DMS153 treated with DMSO at 0.1 percent for 48 hours (cell line): ENCODE results near the gene MARK2.

Experiments
- DNase-seq: peaks from one replicate; lab custom pipeline; 2025; ENCODE audit not compliant: unreplicated experiment; lab: John Stamatoyannopoulos, UW

MARK2 gene

GRCh38 chr11:63829823-63830489 lies 9.0 kb upstream of the MARK2 start:
- DNase-seq: no peak

DNA sequence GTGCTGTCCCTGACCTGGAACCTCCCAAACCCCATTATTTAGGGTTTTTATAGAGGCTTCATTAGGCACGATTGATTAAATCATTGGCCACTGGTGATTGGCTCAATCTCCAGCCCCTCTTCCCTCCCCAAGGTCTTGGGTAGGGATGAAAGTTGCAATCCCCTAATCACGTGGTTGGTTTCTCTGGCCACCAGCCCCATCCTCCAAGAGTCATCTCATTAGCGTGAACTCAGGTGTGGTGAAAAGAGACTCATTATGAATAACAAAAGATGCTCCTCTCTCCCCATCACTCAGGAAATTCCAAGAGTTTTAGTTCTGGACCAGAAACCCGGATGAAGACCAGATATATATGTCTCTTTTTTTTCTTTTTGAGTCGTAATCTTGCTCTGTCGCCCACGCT lies 7.6 kb upstream of the MARK2 start:
- DNase-seq: no peak

GRCh38 chr11:63832336-63832735 lies 6.6 kb upstream of the MARK2 start:
- no peak for DNase-seq

GRCh38 chr11:63833048-63833447 lies 5.9 kb upstream of the MARK2 start:
- DNase-seq: no peak

GRCh38 chr11:63834535-63835157 lies 4.3 kb upstream of the MARK2 start:
- no peak for DNase-seq

GRCh38 chr11:63835158-63835545 lies 3.8 kb upstream of the MARK2 start:
- DNase-seq: no peak

DNA sequence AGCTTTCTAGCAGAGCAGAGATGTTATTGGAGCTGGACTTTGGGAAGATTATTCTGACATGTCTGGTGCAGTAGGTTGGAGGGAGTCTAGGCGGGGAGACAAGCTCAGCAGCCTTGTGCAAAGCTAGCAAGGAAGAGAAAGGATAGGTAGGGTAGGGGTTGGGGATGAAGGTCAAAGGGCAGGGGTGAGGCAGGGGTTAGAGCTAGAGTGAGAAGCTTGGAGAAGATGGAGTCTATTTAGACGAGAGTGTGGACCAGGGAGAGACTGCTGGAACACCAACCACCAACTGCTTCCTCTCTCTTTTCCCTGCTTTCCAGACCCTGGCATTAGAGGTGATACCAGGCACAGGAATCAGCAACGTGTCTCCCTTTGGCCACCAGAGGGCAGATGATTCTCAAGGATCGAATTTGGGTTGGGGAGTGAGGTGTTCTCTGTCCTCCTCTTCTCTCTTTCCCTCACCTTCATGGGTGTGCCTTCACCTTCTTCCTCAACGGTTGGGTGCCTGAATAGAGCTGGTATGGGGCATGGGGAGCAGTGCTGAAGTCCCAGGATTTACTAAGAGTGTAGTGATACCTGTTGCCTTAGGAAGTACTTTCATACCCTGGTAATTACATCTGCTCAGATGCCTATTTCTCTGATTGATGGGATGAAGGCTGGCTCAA lies 1.8 kb upstream of the MARK2 start:
- peak; percentile 87 for DNase-seq

GRCh38 chr11:63837739-63838138 lies 1.2 kb upstream of the MARK2 start:
- peak; percentile 40 for DNase-seq

- DNase-seq: no peak
Measured at GRCh38 chr11:63838150-63838677, 696 bp upstream of the MARK2 start.

DNA sequence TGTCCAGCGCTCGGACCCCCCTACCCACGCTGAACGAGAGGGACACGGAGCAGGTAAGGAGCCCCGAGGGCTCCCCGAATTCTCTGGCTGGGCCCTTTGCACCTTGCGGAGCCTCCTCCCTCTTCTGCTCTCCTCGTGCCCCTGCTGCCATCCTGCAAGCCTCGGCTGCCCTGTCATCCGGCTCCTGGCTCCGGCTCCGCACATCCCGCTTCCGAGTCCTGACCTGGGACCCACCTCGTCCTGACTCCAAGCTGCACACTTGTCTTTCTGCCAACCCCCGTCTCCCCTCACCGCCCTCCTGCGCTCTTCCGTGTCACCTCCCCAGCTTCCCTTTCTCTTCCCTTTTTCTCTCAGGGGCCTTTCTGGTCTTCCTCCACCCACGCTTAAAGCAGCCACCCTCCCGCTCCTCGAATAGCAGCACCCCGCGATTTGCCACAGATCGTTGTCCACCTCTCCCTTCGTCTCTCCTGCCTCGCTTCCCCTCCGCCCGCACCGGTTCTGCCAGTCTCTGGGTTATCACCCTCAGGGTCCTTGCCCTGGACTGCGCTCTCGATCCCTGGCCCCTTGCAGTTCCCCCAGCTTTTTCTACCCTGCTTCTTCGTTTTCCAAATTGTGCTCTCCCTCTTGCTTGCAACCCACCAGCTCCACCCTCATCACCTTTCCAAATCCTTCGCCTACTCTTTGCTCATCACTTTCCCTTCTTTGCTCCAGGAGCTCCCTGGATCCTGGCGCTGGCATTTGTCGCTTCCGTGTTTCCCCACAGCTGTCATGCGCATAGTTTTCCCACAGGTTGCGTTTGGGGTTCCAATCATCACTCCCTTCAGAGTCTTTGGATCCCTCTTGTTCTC lies 822 bp downstream of the MARK2 start:
- no peak for DNase-seq

GRCh38 chr11:63840356-63841060 lies 1.6 kb downstream of the MARK2 start:
- DNase-seq: no peak

- no peak for DNase-seq
Measured at GRCh38 chr11:63841554-63841953, 2.6 kb downstream of the MARK2 start.

- DNase-seq: no peak
Measured at GRCh38 chr11:63843041-63843440, 4.1 kb downstream of the MARK2 start.

DNA sequence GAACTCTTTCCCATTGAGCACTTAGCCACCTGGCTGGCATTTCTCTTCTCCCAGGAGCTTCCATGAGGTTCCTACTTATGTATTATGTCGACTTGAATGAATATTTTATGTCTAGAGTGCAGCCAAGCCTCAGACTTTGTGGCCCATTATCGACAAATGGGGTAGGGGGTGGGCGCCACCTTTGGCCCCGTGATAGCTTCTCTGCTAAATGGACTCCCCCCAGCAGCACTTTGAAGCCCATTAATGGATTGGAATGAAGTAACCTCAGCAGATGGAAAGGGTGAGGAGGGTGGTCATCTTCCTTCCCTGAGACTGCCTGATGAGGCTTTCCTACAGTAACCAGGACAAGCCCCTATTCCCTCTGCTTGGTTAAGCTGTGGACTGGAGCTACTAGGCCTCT lies 5.9 kb downstream of the MARK2 start:
- no peak for DNase-seq

- no peak for DNase-seq
Measured at GRCh38 chr11:63845303-63845702, 6.4 kb downstream of the MARK2 start.

- no peak for DNase-seq
Measured at GRCh38 chr11:63845911-63846310, 7.0 kb downstream of the MARK2 start.

GRCh38 chr11:63846897-63847296 lies 8.0 kb downstream of the MARK2 start:
- DNase-seq: no peak

DNA sequence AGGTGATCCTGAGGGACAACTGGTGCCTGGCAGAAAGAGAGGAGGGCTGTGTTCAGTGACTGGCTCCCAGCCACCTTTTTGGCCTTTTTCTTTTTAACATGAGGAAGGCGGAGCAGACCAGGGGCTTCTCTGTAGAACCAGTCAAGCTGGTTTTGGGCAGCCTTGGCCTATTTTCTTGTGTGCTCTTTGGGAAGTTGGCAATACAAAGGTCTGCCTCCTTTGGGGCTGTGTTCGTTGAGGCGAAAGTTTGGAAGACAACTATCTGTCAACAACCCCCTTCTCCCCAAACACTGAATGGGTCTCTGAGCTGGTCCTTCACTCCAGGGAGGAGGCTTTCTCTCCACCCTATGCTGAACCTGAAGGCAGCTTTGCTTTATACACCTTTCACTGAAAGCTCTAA lies 8.5 kb downstream of the MARK2 start:
- DNase-seq: no peak

- DNase-seq: no peak
Measured at GRCh38 chr11:63849691-63850090, 10.8 kb downstream of the MARK2 start.

DNA sequence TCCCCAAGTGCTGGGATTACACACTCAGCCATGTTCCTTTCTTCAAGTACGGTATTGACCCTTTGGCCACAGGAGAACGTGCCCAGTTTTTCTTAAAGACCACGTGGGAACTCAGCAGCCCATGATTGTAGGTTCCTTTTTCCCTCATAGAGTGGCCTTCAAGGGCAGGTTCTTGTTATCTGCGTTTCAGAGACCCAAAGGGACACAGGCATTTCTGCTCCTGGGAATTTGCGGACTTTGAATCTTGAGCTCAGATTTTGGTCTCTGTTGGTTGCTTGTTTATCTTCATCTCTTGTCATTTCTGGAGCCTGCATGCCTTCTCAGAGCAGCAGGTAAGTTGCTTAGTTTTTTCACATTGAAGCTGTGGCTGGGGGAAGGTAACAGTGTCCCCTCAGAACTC lies 12.0 kb downstream of the MARK2 start:
- DNase-seq: no peak

- no peak for DNase-seq
Measured at GRCh38 chr11:63851364-63851763, 12.5 kb downstream of the MARK2 start.
